Hippocampal formation (tissue), 2 donors: ENCODE measurements around the gene EDN1.

Experiments used
- DNase-seq, 2 donors: peaks; one replicate each; lab custom pipeline; 2025; lab: John Stamatoyannopoulos, UW

EDN1 gene

DNA sequence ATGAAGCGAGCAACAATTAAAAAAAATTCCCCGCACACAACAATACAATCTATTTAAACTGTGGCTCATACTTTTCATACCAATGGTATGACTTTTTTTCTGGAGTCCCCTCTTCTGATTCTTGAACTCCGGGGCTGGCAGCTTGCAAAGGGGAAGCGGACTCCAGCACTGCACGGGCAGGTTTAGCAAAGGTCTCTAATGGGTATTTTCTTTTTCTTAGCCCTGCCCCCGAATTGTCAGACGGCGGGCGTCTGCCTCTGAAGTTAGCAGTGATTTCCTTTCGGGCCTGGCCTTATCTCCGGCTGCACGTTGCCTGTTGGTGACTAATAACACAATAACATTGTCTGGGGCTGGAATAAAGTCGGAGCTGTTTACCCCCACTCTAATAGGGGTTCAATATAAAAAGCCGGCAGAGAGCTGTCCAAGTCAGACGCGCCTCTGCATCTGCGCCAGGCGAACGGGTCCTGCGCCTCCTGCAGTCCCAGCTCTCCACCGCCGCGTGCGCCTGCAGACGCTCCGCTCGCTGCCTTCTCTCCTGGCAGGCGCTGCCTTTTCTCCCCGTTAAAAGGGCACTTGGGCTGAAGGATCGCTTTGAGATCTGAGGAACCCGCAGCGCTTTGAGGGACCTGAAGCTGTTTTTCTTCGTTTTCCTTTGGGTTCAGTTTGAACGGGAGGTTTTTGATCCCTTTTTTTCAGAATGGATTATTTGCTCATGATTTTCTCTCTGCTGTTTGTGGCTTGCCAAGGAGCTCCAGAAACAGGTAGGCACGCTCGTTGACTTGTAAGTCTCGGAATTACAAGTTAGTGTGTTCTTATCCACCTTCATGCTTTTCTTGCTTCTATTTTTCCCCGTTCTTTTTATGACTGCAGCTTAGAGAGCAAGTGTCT, at the start of gene EDN1:
EDN1 (plus strand) TSS at position 429 of the 888 bp plus-strand sequence; CDS start at position 698, 269 bp downstream.
- peak; percentile 21 to 61 for DNase-seq

DNA sequence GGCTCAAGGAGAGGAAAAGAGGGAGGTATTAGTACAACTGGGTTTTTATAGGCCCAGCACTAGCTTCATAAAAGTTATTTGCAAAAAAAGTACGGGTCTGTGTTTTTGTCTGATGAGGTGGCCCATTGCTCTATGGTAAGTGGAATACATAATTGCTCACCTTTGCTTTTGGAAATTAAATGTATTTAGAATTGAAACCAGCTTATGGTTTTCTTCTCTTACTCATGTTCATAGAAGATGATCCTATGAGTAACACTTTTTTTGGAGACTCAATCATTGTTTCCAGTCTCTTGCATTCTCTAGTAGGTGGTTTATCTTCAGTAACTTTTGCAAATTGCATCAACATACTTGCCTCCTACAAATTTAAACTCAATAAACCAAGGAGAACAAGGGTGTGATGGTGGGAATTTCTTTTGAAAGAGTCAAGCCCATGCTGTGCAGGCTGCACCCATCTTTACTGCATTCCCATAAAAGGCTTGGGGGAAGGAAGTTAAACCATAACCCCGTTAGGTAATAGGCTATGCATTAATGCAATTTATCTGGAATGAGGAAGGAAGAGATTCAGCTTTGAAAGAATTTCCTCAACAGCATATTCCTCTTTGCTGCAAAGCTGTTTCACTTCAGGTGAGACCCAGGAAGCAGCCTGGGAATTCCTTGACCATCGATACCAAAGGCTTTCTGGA, 48.5 kb upstream of the EDN1 start:
- DNase-seq: no peak

DNA sequence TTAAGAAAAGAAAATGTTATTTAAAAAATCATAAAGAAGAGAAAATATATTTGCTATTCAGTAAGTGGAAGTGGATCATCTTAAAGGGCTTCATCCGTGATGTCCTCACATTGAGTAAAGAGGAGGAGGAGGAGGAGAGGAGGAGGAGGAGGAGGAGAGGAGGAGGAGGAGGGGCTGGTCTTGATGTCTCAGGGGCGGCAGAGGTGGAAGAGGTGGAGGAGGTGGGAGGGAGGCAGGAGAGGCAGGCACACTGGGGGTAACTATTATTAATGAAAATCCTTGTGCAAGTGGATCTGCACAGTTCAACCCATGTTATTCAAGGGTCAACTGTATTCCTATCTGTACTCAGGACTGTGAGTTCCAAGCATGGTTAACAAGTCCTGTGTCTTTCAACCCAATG, 47.0 kb upstream of the EDN1 start:
- DNase-seq: no peak

DNA sequence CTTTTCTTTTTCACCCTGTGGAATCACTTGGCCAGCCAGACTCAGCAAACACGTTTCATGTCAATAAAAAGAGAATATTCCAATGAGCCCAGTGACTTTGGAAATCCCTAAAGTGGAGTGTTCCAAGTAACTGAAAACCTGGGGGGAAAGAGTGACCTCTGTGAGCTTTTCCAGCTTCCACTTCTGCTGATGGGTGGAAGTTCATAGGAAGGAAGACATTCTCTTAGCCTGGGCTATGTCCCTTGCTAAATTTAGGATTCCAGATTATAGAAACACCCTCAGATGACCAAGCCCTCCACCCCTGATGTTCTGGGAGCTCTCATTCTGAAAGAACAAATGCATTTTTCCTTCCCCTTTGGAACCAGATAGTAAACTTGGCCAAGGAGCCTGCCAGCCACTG, 44.8 kb upstream of the EDN1 start:
- DNase-seq: no peak

DNA sequence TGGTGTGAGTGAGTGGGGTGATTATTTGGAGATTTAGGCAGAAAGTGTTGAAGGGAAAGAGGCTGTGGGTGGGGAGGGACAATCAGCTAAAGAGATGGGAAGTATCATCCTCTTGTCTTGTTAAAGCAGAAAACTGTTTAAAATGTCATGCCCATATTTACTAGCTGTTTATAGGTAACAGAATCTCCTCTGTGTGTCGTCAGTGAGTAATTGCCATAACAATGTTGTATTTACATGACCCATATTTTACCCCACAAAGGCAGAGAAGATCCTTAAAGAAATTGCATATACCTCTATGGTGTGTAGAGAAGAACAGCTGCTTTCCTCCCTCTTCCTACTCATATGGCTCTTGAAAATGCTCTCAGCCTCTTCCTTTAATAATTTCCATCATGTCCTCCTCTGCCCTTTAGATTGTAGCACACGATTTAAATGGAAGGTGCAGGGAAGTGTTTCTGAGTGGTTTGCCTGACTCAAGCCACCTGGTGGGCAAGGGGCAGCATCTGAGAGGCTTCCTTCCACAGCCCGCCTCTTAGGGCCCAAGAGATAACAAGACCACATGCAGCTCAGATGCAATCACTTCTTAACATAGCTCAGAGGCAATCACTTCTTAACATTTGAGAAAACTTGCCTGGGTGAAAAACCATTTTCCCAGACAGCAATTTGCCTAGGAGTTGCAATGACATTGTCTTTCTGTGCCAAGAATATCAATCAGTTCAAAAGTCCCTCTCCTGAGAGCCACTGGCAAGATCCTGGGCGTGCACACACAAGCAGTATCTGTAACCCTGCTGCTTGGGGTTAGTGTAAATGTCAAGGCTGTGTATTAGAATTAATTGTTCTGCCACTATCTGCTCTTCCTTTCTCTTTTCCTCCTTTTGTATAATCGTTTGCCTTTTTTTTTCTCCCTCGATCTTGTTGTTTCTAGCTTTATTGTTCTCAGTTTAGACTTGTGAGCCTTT, 44.1 kb upstream of the EDN1 start:
- no peak for DNase-seq

DNA sequence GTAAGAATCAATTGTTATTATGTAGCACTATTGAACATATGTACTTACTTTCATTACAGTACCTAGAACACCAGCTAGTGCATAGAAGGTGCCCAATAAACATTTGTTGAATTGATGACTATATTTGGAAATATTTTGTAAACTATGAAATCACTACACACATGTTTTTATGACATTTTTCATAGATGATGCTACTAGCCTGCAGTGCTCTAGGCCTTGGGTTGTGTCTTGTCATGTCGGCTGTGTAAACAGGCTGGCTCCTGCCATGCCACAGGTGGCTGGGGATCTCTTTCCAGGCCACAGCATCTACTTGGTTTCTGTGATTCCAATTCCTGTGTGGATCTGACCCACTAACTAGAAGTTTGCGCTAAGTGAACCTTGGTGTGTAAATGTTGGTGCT, 43.3 kb upstream of the EDN1 start:
- DNase-seq: no peak

DNA sequence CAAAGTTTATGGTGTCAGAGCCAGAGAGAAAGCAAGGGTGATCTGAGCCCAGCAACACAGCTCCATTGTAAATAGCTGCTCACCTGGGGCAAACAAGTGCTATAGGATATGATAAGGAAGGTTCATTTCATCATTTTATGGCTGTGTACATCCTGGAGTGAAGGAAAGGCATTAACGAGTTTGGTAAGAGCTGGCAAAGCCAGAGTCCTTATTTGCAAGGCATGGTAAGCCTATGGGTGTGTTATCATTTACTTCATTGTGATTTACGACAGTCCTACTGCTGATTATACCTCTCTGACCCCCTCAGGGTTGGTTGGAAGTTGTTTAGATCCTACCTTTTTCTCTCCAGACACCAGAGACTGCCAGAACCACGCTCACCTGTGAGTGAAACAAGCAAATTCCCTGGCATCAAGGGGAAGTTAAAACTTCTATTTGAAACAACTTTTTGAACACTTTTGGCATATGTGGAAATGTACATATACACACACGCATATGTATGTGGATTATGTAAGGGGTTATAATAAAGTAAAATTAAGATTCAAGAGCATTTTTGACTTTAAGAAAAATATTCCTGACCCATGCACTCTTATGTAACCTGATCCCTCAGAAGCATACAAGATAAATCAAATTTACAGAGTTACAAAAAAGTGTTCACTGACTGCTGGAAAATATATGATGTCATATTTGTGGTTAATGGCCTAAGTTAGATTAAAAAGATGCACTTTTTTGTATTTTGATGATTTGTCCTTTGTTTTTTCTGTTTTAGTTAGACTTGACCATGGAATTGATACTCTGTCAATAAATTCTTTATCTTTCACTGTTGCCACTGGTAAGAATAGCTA, 40.4 kb upstream of the EDN1 start:
- no peak for DNase-seq

DNA sequence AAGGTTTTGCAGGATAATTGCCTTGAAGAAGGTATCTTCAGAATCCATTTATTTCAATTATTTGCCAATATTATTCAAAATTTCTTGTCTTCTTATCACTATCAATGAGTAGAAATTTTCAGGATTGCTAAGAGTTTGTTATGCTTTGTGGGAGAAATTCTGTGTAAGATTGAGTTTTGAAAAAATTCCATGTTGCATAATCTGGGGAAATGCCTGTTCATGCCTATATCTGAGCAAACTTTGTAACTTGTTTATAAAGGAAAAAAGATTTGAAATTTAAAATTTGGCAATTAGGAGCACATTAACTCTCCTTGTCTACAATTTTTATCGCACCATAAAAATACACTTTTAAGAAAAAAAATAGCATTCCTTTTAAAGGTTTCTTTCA, 39.8 kb upstream of the EDN1 start:
- no peak for DNase-seq

DNA sequence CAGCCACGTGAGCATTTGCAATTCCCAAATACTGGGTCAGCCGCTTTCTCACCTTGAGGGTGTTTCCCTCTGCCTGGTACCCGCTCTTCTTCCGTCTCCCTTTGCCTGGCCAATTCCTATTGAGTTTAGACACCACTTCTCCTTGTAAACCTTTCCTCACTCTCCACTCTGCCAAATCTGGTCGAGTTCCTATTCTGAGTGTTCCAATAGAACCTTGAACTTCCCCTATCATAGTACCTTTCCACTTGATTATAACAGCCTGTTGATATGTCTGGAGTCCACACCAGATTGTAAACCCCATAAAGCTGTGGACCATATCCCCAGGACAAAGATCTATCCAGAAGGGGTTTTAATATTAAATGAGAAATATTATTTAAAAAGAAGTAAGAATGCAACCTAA, 36.0 kb upstream of the EDN1 start:
- no peak for DNase-seq

DNA sequence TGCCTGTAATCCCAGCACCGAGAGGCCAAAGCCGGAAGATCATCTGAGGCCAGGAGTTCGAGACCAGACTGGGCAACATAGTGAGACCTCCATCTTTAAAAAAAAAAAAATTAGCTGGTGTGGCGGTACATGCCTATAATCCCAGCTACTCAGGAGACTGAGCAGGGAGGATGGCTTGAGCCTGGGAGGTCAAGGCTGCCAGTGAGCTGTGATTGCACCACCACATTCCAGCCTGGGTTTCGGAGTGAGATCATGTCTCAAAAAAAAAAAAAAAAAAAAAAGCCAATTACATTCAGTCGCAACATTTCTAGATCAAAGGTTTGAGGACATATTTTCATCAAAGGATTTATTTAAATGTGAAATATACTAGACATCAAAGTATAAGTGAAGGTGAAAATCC, 32.0 kb upstream of the EDN1 start:
- DNase-seq: no peak

DNA sequence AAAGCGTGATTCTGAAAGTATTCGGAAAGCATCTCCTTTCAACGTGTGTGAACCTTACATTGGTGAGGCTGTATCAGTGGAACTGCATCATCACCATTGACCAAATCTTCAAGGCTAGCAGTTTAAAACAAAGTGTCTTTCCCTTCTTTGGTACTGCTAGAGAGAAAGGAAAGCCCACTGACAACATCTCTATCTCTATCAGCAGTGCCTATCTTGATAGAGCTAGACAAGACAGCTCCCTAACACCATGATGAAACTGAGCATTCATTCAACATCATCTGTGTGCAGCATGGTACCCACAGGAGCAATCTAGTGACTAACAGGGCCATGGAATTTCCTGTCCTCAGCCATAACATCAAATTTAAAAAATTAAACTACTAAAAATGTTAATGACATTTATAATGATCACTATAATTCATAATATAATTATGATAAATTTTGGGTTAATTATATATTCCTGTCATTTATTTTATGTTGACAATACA, 31.5 kb upstream of the EDN1 start:
- no peak for DNase-seq

DNA sequence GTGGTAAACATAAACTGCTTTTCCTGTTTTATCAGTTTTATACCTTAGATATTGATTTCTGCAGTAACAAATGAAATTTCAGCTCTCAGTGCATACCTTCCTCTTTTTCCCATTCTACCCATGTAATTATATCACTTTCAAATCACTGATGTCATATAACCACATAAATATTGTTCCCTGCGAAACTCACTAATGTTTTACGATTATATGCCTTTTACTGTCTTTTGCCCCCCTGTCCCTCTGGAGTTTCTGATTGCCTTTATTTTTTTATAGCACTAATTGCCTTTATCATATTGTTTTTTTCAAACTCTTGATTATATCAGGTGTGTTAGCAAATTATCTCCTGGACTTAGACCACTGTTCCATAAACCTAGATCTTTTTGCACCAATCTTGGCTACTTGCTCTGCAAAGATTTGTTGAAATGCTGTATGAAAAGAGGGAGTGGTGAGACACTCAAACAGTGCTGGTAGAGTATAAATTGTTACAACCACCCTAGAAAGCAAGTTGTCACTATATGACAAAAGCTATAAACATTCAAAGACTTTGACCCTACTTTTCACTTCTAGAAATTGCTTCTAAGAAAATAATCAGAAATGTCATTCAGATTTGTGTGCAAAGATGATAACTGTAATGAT, 29.6 kb upstream of the EDN1 start:
- no peak for DNase-seq

DNA sequence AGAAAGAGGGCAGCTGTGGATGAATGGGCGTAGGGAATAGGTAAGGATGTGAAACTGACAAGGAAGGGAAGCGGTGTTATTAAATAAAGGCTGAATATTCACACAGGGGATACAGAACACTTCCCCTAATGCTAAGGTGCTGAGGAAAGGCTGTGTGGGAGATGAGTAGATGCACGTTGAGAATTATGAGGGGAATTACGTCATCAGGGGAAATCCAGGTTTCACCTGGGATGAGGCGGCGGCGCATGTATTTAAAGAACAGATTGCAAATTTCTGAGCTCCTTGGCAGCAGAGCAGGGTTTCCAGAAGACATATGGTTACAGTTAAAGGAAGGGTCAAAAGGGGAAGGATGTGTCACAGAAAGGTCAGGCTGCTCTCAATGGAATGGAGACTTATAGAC, 28.7 kb upstream of the EDN1 start:
- no peak for DNase-seq

DNA sequence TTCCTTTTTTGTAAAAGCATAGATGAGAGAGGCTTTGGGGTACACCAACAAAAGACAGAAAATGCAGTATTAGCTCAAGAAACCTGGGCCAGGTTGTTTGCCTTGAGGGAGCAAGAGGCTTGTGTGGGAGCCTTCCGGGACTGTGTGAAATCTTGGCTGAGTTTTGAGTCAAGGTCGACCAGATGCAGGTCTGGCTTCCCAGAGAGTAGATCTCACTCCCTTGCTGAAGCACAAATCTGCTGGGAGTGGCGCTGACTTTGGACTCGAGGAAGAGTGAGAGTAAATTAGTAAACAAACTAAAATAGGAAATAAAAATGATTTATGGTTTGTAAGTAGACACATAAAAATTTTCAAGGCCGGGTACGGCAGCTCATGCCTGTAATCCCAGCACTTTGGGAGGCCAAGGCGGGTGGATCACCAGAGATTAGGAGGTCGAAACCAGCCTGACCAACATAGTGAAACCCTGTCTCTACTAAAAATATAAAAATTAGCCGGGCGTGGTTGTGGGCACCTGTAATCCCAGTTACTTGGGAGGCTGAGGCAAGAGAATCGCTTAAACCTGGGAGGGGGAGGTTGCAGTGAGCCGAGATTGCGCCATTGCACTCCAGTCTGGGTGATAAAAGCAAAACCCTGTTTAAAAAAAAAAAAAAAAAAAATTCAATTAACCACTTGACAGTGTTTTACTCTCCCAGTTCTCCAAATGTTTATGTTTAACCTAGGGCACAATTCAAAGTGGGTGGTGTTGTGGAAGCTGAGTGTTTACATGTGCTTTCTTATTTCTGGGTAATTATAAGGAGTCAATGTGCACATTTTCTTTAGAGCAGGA, 27.7 kb upstream of the EDN1 start:
- DNase-seq: no peak

DNA sequence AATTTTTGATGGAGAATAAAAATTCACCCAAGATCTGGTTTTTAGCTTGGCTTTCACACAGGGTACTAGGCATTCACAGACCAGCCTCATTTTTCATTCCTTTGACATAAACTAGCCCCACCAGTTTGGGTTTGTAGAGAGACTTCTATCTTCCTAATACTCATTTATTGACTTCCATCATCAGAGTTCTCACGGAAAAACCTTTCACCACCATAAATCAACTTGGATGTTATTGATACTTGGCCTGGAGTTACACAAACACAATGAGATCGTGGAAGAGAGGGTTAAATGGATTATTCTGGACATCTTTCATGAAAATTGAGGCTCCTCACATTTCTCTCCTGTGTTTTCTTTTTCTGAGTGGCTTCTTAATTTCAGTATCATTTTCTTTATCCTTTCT, 26.8 kb upstream of the EDN1 start:
- no peak for DNase-seq

DNA sequence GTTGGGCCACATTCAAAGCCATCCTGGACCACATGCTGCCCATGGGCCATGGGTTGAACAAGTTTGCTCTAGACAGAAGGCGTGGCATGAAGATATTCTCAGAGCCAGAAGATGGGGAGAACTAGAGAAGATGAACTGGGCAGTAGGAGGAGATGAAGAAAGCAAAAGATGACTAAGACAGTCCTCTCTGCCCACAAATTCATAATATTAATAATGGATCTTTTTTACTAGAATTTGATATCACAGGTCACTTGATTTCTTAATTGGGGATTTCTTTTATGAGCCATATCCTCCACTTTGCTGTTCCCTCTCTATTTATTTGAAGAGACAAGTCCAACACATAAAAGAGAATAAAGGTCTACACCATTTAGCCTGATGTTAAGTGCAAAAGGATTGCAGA, 25.5 kb upstream of the EDN1 start:
- no peak for DNase-seq

DNA sequence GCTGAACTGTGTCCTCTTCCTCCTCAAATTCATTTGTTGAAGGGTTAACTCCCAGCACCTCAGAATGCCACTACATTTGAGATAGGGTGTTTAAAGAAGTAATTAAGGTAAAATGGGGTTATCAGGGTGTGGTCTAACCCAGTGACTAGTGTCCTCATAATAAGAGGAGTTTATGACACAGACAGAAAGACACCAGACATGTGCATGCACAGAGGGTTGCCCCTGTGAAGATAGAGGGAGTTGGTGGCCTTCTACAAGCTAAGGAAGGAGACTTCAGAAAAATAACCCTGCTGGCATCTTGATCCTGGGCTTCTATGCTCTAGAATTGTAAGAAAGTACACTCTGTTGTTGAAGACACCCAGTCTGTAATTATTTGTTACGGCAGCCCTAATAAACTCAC, 24.9 kb upstream of the EDN1 start:
- DNase-seq: no peak

DNA sequence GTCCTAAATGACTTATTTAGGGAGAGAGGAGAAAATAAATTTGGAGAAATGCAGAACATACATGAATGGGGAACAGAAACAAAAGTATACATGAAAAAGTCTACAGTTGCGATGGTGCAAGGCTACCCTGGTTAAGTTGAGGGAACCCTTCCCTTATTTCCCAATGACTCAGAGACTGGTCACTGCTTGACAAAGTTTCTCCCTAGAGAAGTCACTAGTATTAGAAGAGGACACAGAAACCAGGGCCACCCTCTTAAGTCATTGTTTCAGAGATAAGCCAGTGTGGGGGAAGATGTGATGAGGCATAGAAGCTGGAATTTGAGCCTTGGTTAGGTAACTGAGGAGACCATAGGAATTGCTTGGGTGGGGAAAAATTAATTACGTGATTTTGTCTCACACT, 24.4 kb upstream of the EDN1 start:
- no peak for DNase-seq

DNA sequence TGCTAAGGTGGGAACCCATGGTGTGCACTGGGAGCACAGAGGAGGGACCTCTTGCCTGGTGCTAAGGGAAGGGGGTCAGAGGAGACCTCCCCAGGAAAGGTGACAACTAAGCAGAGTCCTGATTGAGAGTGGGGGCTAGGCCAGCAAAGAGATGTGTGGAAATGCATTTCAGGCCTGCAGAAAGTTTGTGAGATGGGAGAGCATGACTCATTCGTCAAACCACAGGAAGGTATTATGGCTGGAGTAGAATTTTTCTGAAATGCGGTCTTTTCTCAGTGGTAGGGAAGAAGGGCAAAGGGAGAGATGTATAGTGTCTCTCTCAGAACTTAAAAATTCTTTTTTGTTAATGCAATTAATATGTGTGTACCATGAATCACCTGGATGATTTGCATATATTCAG, 23.6 kb upstream of the EDN1 start:
- no peak for DNase-seq

DNA sequence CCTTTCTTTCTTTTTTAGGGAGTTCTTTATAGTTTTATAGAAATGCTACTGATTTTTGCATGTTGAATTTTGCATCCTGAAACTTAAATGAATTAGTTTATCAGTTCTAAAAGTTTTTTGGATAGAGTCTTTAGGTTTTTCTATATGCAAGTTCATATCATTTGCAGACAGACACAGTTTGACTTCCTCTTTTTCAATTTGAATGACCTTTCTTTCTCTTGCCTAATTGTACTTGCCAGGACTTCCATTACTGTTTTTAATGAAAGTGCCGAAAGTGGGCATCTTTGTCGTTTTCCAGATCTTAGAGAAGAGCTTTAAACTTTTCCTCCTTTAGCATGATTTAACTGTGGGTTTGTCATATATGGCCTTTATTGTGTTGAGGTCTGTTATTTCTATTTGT, 21.1 kb upstream of the EDN1 start:
- no peak for DNase-seq
